ENCODE results near the gene DDX10. TPM values are rescaled to one million over a fixed set of nuclear protein-coding genes. Genes with fewer than 3 reads are reported as not detected.

DDX10 gene
- total RNA-seq, 4 donors from 2014 or later = 17.0 to 39.0 (median 34.3) TPM

DNA sequence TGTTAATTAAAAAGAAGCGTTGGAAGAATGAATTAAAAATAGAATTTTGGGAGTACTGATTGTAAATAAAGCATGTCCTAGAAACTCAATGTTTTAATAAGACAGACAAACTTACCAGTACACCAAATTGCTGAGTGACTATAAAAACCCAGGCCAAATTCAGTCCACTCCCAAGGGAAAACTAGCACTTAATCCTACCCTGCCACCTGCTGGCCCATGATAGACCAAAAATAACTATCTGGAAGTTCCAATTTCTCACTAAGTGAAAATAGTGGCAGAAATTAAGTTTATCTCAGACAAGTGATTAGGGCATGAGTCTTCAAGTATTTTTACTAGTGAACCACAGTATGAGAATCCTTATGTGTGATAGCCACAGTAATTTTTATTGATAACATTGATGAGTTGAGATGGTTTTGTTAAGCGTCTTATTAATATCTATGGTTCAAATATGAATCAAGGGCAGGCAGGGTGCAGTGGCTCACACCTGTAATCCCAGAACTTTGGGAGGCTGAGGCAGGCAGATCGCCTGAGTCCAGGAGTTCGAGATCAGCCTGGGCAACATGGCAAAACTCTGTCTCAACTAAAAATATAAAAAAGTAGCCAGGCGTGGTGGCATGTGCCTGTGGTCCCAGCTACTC is 9.8 kb upstream of the DDX10 start:
- TF ChIP-seq POLR2A (IDR thresholded peaks at IDR 0.05) (no peak), CTCF (IDR thresholded peaks at IDR 0.05) (peak in 5 of 6 experiments; percentile 12 to 58 (median 52))
- H3K27ac ChIP-seq = no peak overlapping the region
- H3K36me3 ChIP-seq = no peaks in the 10 kb centered on the region
- 53 to 67% methylated on average over 5 of the region's 5 CpGs for WGBS, 2 donors
- intact Hi-C loops (cut with DNase I) = no loop called here
- H3K9me3 ChIP-seq = no peaks in the 10 kb centered on the region
- no peak overlapping the region for H3K4me3 ChIP-seq (replicated peaks in 1 of 3)
- H3K27me3 ChIP-seq = no peaks in the 10 kb centered on the region
- no peaks in the 10 kb centered on the region for H3K4me1 ChIP-seq
- DNase-seq = peak; percentile 39 to 59

DNA sequence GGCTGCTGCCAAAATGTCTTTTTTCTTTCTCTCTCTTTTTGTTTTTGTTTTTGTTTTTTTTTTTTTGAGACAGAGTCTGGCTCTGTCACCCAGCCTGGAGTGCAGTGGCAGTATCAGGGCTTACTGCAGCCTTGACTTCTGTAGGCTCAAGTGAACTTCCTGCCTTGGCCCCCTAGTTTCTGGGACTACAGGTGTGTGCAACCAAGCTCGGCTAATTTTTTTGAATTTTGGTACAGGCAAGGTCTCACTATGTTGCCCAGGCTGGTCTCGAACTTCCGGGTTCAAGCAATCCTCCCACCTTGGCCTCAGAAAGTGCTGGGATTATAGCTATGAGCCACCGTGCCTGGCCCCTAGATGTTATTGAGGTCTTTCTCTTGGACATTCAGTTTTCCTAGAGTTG is 2.2 kb upstream of the DDX10 start:
- no peaks in the 10 kb centered on the region for H3K36me3 ChIP-seq
- H3K27me3 ChIP-seq = no peaks in the 10 kb centered on the region
- DNase-seq = no peak
- no peak for TF ChIP-seq POLR2A (IDR thresholded peaks at IDR 0.05)
- TF ChIP-seq CTCF (IDR thresholded peaks at IDR 0.05) = no peak
- peaks cover 9 to 22% of the 10 kb centered on the region in 2 donors for H3K4me1 ChIP-seq
- 88 to 90% methylated on average over 4 of the region's 4 CpGs for WGBS, 2 donors
- intact Hi-C loops (cut with DNase I) = loop anchor here (10.0 kb wide), 1 partner anchor 198 kb away; the partner anchor contains the start of gene C11orf65
- no peaks in the 10 kb centered on the region for H3K9me3 ChIP-seq
- no peak overlapping the region for H3K27ac ChIP-seq
- H3K4me3 ChIP-seq (replicated peaks in 1 of 3) = no peak overlapping the region

DNA sequence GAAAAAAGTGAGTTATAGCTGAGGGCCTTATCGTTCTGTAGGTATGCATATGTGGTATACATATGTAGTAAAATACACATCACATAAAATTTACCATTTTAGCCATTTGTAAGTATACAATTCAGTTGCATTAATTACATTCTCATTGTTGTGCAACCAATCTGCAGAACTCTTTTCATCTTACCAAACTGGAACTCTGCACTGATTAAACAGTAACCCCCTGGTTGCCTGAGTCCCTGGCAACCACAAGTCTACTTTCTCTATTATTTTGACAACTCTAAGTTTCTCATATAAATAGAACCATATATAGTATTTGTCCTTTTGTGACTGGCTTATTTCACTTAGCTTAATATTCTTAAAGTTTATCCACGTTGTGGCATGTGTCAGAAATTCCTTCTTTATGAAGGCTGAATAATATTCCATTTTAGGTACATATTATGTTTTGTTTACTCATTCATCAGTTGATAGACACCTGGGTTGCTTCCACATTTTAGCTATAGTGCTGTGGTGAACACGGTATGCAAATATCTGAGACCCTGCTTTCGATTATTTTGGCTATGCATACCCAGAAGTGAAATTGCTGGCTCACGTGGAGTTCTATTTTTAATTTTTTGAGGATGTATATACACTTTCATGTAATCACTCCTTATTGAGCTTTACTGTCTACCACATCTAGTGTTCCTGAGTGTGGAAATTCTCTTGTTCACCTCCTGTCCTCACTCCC is 1.6 kb upstream of the DDX10 start:
- DNase-seq = no peak
- intact Hi-C loops (cut with DNase I) = loop anchor here (10.0 kb wide), 1 partner anchor 199 kb away; the partner anchor contains the start of gene C11orf65
- H3K27me3 ChIP-seq = no peaks in the 10 kb centered on the region
- no peak overlapping the region for H3K4me3 ChIP-seq (replicated peaks in 1 of 3)
- H3K27ac ChIP-seq = no peak overlapping the region
- peaks cover 9 to 23% of the 10 kb centered on the region in 2 donors for H3K4me1 ChIP-seq
- H3K36me3 ChIP-seq = no peaks in the 10 kb centered on the region
- H3K9me3 ChIP-seq = no peaks in the 10 kb centered on the region
- WGBS, 2 donors = 90 to 92% methylated on average over 5 of the region's 5 CpGs
- TF ChIP-seq CTCF (IDR thresholded peaks at IDR 0.05) = no peak
- TF ChIP-seq POLR2A (IDR thresholded peaks at IDR 0.05) = no peak

DNA sequence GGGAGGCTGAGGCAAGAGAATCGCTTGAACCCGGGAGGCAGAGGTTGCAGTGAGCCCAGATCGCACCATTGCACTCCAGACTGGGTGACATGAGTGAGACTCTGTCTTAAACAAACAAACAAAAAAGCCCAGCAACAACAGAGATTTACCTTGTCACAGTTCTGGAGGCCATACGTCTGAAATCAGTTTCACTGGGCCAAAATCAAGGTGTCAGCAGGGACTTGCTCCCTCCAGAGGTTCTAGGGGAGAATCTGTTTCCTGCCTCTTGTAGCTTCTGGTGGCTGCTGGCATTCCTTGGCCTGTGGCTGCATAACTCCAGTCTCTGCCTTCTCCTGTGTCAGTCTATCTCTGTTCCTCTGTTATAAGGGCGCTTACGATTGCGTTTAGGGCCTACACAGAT is 1.5 kb downstream of the DDX10 start:
- DNase-seq = no peak
- H3K27me3 ChIP-seq = no peaks in the 10 kb centered on the region
- no peak overlapping the region for H3K27ac ChIP-seq
- 94 to 95% methylated on average over 7 of the region's 7 CpGs for WGBS, 2 donors
- no peak for TF ChIP-seq POLR2A (IDR thresholded peaks at IDR 0.05)
- no peaks in the 10 kb centered on the region for H3K36me3 ChIP-seq
- H3K4me1 ChIP-seq = peaks cover 9 to 23% of the 10 kb centered on the region in 2 donors
- intact Hi-C loops (cut with DNase I) = loop anchor here (10.0 kb wide), 1 partner anchor 202 kb away; the partner anchor contains the start of gene C11orf65
- no peaks in the 10 kb centered on the region for H3K9me3 ChIP-seq
- peak overlapping the region in 1 of 3 donors; percentile 82 for H3K4me3 ChIP-seq (replicated peaks in 1 of 3)

DNA sequence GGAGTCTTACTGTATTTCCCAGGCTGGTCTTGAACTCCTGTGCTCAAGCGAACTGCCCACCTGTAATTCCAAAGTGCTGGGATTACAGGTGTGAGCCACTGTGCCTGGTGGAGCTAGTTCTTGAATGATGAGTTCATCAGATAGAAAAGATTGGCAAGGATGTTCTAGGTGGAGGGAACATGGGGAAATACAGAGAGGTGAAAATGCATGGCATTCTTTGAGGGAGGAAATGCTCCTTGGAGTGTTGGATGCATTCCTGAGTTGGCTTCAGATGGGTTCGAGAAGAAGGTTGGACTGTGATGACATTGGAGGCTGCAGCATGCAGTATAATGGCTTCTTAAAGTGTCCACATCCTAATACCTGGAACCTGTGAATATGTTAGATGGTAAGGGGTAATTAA is 4.4 kb downstream of the DDX10 start:
- H3K9me3 ChIP-seq = no peaks in the 10 kb centered on the region
- TF ChIP-seq POLR2A (IDR thresholded peaks at IDR 0.05) (no peak), CTCF (IDR thresholded peaks at IDR 0.05) (no peak)
- DNase-seq = no peak
- no peak overlapping the region for H3K4me3 ChIP-seq (replicated peaks in 1 of 3)
- 90 to 98% methylated on average over 2 of the region's 2 CpGs for WGBS, 2 donors
- H3K27me3 ChIP-seq = no peaks in the 10 kb centered on the region
- intact Hi-C loops (cut with DNase I) = loop anchor here (10.0 kb wide), 1 partner anchor 204 kb away; the partner anchor contains the start of gene C11orf65
- no peak overlapping the region for H3K27ac ChIP-seq
- peaks cover 15 to 34% of the 10 kb centered on the region in 2 donors for H3K4me1 ChIP-seq
- H3K36me3 ChIP-seq = no peaks in the 10 kb centered on the region
